NCI-H82 (cell line): ENCODE measurements around the gene TNFSF15.
"Not testable (repeated sequence)": the region's sequence is repeated elsewhere in the genome, so short reads cannot be mapped to it uniquely, and the experiment has no call there.

Source experiments
- DNase-seq: peaks from one replicate; lab custom pipeline; 2025; lab: John Stamatoyannopoulos, UW

TNFSF15 gene

DNA sequence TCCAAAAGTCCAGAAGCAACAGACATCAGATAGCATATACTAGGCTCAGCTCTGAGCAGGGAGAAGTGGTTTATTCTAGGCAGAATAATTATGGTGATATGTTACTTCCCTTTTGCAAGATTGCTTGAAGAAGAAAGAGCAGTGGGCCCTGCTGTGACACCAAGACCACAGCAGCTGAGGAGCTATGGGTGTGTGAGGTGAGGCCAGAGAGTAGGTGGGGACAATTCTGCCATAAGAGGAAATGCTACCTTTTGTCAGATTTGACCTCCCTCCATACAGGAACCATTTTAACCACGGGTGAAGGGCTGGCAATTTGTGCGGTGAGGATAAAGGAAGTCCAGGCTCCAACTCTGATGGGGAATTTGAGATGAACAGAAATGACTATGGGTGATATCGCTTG, 51.3 kb downstream of the TNFSF15 start:
- no peak for DNase-seq

DNA sequence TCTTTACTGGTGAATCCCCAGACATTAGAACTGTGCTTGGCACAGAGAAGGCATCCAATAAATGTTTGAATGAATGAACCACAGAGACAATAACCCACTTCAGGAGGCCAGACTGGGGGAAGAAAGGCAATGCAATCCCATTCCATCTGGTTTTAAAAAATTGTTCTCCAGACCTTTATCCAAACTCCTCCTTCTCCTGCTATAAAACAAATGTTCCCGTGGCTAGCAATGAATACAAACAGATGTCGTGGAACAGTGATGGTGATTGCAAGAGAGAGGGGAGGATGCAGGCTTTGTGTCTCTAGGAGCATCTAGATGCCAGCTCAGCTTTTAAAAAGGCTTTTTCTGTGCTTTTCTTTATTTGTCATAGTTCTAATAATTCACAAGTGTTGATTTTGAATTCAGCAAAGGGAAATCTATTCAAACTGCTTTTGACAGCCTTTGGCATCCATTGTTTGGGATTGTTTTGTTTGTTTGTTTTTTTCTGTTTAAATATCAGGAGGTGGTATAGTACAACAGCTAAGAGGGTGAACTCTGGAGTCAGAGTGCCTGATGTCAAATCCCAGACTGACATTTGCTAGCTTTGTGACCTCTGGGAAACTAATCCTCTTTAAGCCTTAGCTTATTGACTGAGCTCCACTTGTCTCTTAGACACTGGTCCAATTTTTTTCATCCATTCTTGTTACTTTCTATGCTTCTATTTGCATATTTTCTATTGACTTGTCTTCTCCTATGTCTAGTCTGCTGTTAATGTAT, 59.1 kb downstream of the TNFSF15 start:
- DNase-seq: peak; percentile 86

DNA sequence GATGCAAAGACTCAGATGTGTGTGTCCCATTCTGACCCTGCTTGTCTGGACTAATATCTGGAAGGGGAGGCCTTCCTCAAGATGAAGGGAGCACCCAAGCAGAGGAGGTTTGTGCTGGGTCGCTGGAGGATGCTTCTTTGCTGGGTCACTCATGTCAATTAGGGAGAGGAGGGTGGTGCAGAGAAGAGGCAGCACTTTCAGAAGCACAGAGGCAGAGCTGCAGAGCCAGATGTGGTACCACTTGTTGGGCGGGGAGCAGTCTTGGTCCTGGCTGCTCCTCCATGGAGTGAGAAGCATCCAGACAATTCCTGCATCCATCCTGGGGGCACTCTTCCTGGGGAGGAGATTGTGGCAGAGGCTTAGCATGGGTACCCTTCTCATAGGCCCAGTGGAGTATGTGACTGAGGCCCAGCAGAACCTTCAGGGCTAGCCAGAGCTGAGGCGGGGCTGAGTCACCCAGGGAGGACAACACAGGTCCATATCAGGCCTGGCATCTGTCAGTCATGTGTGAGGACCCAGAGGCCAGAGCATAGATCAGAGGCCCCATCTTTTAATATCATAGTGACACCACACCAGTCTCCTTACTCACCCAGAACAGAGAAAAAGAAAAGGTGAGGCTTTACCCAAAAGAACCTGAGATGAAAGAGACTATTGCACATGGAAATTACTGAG, 59.8 kb downstream of the TNFSF15 start:
- DNase-seq: no peak

DNA sequence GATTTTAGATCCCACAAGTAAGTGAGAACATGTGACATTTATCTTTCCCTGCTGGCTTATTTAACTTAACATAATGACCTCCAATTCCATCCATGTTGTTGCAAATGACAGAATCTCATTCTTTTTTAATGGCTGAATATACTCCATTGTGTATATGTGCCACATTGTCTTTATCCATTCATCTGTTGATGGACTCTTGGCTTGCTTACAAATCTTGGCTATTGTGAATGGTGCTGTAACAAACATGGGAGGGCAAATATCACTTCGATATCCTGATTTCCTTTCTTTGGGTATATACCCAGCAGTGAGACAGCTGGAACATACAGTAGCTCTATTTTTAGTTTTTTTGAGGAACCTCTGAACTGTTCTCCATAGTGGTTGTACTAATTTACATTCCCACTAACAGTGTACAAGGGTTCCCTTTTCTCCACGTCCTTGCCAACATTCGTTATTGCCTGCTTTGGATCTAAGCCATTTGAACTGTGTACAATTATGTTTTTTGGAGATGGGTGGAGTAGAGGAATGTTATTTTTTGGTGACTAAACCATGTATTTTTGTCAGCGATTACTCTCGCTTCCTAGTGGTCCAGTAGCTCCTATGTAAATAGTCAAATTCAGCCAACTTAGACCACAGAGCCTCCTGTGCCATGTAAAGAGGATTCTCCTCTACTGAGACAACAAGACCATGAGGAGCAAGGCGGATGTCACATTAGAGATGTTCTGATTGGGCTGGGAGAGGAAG, 60.6 kb downstream of the TNFSF15 start:
- DNase-seq: no peak

DNA sequence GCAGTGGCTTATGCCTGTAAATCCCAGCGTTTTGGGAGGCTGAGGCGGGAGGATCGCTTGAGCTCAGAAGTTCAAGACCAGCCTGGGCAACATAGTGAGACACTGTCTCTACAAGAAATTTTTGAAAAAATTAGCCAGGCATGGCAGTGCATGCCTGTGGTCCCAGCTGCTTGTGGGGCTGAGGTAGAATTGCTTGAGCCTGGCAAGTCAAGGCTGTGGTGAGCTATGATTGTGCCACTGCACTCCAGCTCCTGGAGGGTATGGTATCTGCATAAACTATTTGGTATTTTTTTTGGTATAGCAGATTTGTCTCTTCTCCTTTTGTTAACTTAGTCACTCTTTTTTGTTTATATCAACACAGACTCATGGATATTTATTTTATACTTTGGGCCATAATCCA, 62.4 kb downstream of the TNFSF15 start:
- DNase-seq: no peak

DNA sequence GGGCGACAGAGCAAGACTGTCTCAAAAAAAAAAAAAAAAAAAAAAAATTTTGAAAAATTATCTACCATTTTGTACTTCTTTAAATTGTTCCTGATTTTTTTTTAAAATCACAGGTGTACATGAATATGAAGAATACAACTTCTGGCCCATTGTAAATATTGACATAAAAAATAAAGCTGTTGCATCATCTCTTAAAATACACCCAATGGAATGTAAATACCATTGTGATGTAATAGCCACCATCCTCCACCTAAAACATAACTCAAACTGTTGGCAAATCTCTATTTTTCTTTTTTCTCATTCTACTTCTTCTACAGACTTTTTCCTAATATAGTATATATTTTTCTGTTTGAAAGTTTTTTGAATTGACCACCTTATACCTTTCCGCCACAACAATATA, 62.9 kb downstream of the TNFSF15 start:
- DNase-seq: no peak

DNA sequence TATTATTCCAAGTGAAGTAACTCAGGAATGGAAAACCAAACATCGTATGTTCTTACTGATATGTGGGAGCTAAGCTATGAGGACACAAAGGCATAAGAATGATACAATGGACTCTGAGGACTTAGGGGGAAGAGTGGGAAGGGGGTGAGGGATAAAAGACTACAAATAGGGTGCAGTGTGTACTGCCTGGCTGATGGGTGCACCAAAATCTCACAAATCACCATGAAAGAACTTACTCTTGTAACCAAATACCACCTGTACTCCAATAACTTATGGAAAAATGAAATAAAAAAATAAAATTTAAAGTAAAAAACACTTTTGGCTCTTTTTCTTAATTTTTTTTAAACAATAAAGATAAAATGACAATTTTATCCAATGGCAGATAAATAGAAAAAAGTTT, 64.3 kb downstream of the TNFSF15 start:
- DNase-seq: not testable (repeated sequence)

DNA sequence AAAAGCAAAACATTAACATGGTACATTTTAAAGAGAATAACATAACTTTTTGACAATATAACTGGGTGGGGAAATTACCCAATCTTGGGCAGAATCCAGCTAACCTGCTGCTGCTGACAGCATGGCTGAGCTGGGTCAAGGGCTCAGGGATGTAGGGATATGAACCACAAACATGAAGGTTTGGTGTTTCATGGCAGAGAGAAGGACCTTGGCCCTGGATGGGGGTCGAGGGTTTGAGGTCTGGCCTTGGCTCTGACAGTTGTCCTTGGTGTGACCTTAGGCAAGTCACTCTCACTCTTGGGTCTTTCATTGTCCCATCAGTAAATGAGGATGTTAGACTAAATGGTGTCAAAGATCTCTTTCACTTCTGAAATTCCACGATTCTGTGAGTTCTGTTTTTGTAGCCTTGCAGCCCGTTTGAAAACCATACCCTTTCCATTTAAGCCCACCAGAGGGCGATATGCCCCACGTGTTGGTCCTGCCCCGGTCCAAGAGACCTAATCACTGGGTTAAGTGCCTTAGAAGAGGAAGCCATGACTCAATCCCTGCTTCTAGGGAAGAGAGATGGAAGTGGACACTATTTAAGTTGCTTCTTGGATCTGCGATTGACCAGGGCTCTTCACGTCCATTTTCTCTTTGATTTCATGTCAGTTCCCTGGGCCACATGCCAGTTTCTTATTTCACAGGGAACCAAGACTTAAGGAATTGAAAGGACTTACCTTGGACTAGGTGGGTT, 67.1 kb downstream of the TNFSF15 start:
- peak; percentile 77 for DNase-seq

DNA sequence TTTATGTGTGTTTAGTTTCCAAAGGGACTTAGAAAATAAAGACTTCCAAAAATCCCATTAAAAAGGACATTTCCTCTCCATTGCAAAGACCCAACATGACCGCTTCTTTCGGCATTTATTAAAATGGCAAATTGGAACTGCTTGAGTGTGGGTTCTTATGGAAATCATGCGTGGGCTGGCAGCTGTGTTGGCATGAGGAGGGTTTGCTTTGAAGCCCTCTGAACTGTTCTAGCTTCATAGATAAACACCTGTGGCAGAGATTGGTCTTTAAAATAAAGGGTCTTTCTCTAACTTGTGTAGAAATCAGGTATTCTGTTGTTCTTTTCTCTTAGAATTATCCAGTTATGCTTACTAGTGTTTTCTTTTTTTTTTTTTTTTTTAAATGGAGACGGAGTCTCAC, 68.0 kb downstream of the TNFSF15 start:
- DNase-seq: no peak

DNA sequence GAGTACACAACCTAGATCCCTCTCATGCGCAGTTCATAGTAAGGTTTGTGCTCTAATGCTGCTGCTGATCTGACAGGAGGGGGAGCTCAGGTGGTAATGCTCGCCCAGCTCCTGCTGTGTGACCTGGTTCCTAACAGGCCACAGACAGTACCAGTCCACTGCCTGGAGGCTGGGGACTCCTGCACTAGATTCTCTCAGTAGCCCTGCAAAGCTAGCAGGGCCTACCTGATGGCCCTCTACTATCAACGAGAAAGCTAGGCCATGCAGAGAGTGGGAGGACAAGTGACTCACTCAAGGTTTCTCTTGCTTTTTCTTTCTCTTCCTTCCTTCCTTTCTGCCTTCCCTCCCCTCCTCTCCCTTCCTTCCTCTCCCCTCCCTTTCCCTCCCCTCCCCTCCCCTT, 68.7 kb downstream of the TNFSF15 start:
- no peak for DNase-seq

DNA sequence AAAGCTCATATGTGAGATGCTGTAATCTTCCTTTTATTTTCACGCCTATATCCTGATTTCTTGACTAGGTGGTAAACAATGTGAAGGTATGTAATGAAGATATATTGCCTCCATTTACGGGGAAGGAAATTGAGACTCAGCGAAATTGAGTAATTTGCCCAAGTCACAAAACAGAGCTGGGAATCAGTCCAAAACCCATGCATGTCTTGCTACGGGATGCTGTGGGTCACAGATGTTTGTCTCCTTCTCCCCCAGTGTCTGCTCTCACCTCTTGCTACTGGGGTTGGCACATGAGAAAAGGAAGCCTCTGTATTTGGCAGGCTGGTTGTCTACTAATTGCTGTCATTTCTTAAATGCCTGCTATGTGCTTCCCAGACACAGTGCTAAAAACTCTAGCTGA, 70.1 kb downstream of the TNFSF15 start:
- DNase-seq: no peak

DNA sequence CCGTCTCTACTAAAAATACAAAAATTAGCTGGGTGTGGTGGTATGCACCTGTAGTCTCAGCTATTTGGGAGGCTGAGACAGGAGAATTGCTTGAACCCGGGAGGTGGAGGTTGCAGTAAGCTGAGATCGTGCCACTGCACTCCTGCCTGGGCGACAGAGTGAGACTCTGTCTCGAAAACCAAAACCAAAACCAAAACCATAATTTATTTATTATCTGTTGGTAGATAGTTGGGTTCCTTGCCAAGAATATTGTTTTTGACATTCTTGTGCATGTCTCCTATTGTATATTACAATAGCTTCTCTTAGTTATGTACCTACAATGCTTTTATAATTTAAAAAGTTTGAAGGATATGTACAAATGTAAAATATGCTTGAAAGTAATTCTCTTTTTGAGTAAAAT, 70.7 kb downstream of the TNFSF15 start:
- DNase-seq: not testable (repeated sequence)
